ENCODE measurements around the gene MYL4.
"Not testable (repeated sequence)": the region's sequence is repeated elsewhere in the genome, so short reads cannot be mapped to it uniquely, and the experiment has no call there.

Gene MYL4

GRCh38 chr17:47193931-47194511, 15.1 kb upstream of the MYL4 start:
- DNase-seq (ENCODE audit: low read depth in 2 of 2), result no peak

- DNase-seq (ENCODE audit: low read depth in 2 of 2), result no peak
Measured at GRCh38 chr17:47197821-47198220, 11.3 kb upstream of the MYL4 start.

- DNase-seq (ENCODE audit: low read depth in 2 of 2), result no peak
Measured at GRCh38 chr17:47199627-47200324, 9.4 kb upstream of the MYL4 start.

- no peak for DNase-seq (ENCODE audit: low read depth in 2 of 2)
Measured at GRCh38 chr17:47200325-47200664, 8.9 kb upstream of the MYL4 start.

- DNase-seq (ENCODE audit: low read depth in 2 of 2), result no peak
Measured at GRCh38 chr17:47201166-47201565, 8.0 kb upstream of the MYL4 start.

GRCh38 chr17:47203984-47204721, 5.0 kb upstream of the MYL4 start:
- peak; percentile 49 to 56 for DNase-seq (ENCODE audit: low read depth in 2 of 2)

GRCh38 chr17:47204722-47205418, 4.3 kb upstream of the MYL4 start:
- DNase-seq (ENCODE audit: low read depth in 2 of 2), result no peak

GRCh38 chr17:47205419-47205963, 3.7 kb upstream of the MYL4 start:
- peak in 1 of 2 donors; percentile 45 for DNase-seq (ENCODE audit: low read depth in 2 of 2)

- no peak for DNase-seq (ENCODE audit: low read depth in 2 of 2)
Measured at GRCh38 chr17:47207143-47208067, 1.7 kb upstream of the MYL4 start.

- DNase-seq (ENCODE audit: low read depth in 2 of 2), result no peak
Measured at GRCh38 chr17:47209499-47209898, 351 bp downstream of the MYL4 start.

- no peak for DNase-seq (ENCODE audit: low read depth in 2 of 2)
Measured at GRCh38 chr17:47210105-47210504, 957 bp downstream of the MYL4 start.

GRCh38 chr17:47210779-47211178, 1.6 kb downstream of the MYL4 start:
- no peak for DNase-seq (ENCODE audit: low read depth in 2 of 2)

- DNase-seq (ENCODE audit: low read depth in 2 of 2), result no peak
Measured at GRCh38 chr17:47212458-47212857, 3.3 kb downstream of the MYL4 start.

GRCh38 chr17:47213540-47213939, 4.4 kb downstream of the MYL4 start:
- DNase-seq (ENCODE audit: low read depth in 2 of 2), result no peak

GRCh38 chr17:47214931-47215330, 5.8 kb downstream of the MYL4 start:
- DNase-seq (ENCODE audit: low read depth in 2 of 2), result no peak

- DNase-seq (ENCODE audit: low read depth in 2 of 2), result not testable (repeated sequence)
Measured at GRCh38 chr17:47216821-47217220, 7.7 kb downstream of the MYL4 start.

GRCh38 chr17:47217279-47217678, 8.1 kb downstream of the MYL4 start:
- not testable (repeated sequence) for DNase-seq (ENCODE audit: low read depth in 2 of 2)

- no peak for DNase-seq (ENCODE audit: low read depth in 2 of 2)
Measured at GRCh38 chr17:47218896-47219430, 9.8 kb downstream of the MYL4 start.

- DNase-seq (ENCODE audit: low read depth in 2 of 2), result no peak
Measured at GRCh38 chr17:47219621-47220475, 10.7 kb downstream of the MYL4 start.

GRCh38 chr17:47220531-47220999, 11.4 kb downstream of the MYL4 start:
- DNase-seq (ENCODE audit: low read depth in 2 of 2), result no peak

All from stimulated activated CD8-positive, alpha-beta memory T cell treated with anti-CD3 and anti-CD28 coated beads, Interleukin-15, amount 100 ng/mL, for 48 hours (primary cell).